SK-N-SH (cell line): ENCODE data around the gene RELN. TPM values are rescaled to one million over a fixed set of nuclear protein-coding genes. Genes with fewer than 3 reads are reported as not detected.

Experiments
- CTCF ChIA-PET: fragments of 300-600, 350-600 bp; formaldehyde crosslinking; extraction: SDS; loops from one replicate; lab custom pipeline; 2021; lab: Yijun Ruan, JAX
- POLR2A ChIA-PET: fragments of 350-600 bp; sonication (Branson Sonifier 250); formaldehyde crosslinking; extraction: SDS; loops from one replicate; lab custom pipeline; 2020; ENCODE audit warnings: antibody characterized with exemption, inconsistent platforms; lab: Yijun Ruan, JAX
- DNase-seq: peaks from one replicate; pipeline ENCODE4 v3.0.0; 2012
- H2AFZ ChIP-seq: fragments of 200-600 bp; sonication (generic); 2 replicates; pipeline ENCODE4 v1.8.1; 2016; ENCODE audit warnings: antibody characterized with exemption, mild to moderate bottlenecking, low read depth
- H3F3A ChIP-seq: fragments of 200-600 bp; sonication (generic); replicated peaks from 2 replicates; pipeline ENCODE3; 2016; ENCODE audit warnings: antibody characterized with exemption, mild to moderate bottlenecking; ENCODE audit not compliant: insufficient read depth
- H3K27ac ChIP-seq, 2 experiments: fragments of 200-500 bp in 1 of 2; fragments of 200-600 bp in 1 of 2; sonication (Bioruptor generic) in 1 of 2; sonication (generic), shearing (Covaris generic) in 1 of 2; 2 replicates each; pipeline versions ENCODE4 v1.5.1 to v1.6.1; 2014 to 2016; ENCODE audit warnings: low read depth in 2 of 2, inconsistent platforms in 1 of 2, low read length in 1 of 2, mild to moderate bottlenecking in 1 of 2, mixed read lengths in 1 of 2
- H3K27me3 ChIP-seq: fragments of 200-600 bp; sonication (generic), shearing (Covaris generic); 2 replicates; pipeline ENCODE4 v1.6.1; 2016; ENCODE audit warnings: mixed run types; ENCODE audit not compliant: insufficient read depth
- H3K36me3 ChIP-seq, 2 experiments: fragments of 200-500 bp in 1 of 2; fragments of 200-600 bp in 1 of 2; sonication (Bioruptor generic) in 1 of 2; sonication (generic) in 1 of 2; replicated peaks in 1 of 2; 2 replicates each; pipeline versions ENCODE3 to v1.5.1; 2014 to 2016; ENCODE audit warnings: low read length in 1 of 2, mild to moderate bottlenecking in 1 of 2; ENCODE audit not compliant: insufficient read depth in 2 of 2, control insufficient read depth in 1 of 2
- H3K4me1 ChIP-seq, 2 experiments: fragments of 200-500 bp in 1 of 2; fragments of 200-600 bp in 1 of 2; sonication (Bioruptor generic) in 1 of 2; sonication (generic), shearing (Covaris generic) in 1 of 2; 2 replicates each; pipeline versions ENCODE4 v1.5.1 to v1.6.1; 2014 to 2016; ENCODE audit warnings: low read depth in 1 of 2, low read length in 1 of 2, mixed run types in 1 of 2; ENCODE audit not compliant: insufficient read depth in 2 of 2, control insufficient read depth in 1 of 2
- H3K4me2 ChIP-seq: fragments of 200-600 bp; sonication (generic), shearing (Covaris generic); 2 replicates; pipeline ENCODE4 v1.6.1; 2017; ENCODE audit warnings: mixed run types
- H3K4me3 ChIP-seq, 2 experiments: fragments of 200-500 bp in 1 of 2; fragments of 200-600 bp in 1 of 2; sonication (Bioruptor generic) in 1 of 2; sonication (generic), shearing (Covaris generic) in 1 of 2; 2 replicates each; pipeline versions ENCODE4 v1.5.1 to v1.8.1; 2014 to 2016; ENCODE audit warnings: low read depth in 2 of 2, inconsistent platforms in 1 of 2, low read length in 1 of 2, mild to moderate bottlenecking in 1 of 2, mixed read lengths in 1 of 2, moderate library complexity in 1 of 2
- H3K79me2 ChIP-seq: fragments of 200-600 bp; sonication (generic); 2 replicates; pipeline ENCODE4 v1.8.1; 2017; ENCODE audit warnings: mild to moderate bottlenecking; ENCODE audit not compliant: insufficient read depth
- H3K9ac ChIP-seq: fragments of 200-600 bp; sonication (generic); 2 replicates; pipeline ENCODE4 v1.6.1; 2017; ENCODE audit warnings: mixed run types
- H3K9me2 ChIP-seq: fragments of 200-600 bp; sonication (generic); 2 replicates; pipeline ENCODE4 v1.6.1; 2017; ENCODE audit warnings: mixed run types
- H3K9me3 ChIP-seq: fragments of 200-600 bp; sonication (generic); 2 replicates; pipeline ENCODE4 v1.6.1; 2017; ENCODE audit warnings: mixed run types, mild to moderate bottlenecking, moderate library complexity
- H4K20me1 ChIP-seq: fragments of 200-600 bp; sonication (generic); 2 replicates; pipeline ENCODE4 v1.6.1; 2017; ENCODE audit warnings: mild to moderate bottlenecking, mixed run types; ENCODE audit not compliant: insufficient read depth
- CTCF ChIP-seq: fragments of 200-600 bp; sonication (generic); IDR thresholded peaks from 2 replicates; pipeline ENCODE4 v1.6.1; 2017; ENCODE audit warnings: antibody characterized with exemption, mild to moderate bottlenecking, moderate library complexity
- ELF1 ChIP-seq: IDR thresholded peaks from 2 replicates; pipeline ENCODE4 v1.4.0; 2012
- EP300 ChIP-seq, 2 experiments: IDR thresholded peaks; 2 replicates each; pipeline versions ENCODE4 v1.4.0 to v1.6.1; 2012; ENCODE audit warnings: borderline replicate concordance in 1 of 2, low read depth in 1 of 2, low read length in 1 of 2
- EZH2phosphoT487 ChIP-seq: fragments of 200-600 bp; sonication (generic); IDR thresholded peaks from 2 replicates; pipeline ENCODE4 v1.6.1; 2017; ENCODE audit warnings: low read depth, mixed run types, mild to moderate bottlenecking, antibody characterized with exemption, moderate library complexity, borderline replicate concordance
- FOSL2 ChIP-seq: IDR thresholded peaks from 2 replicates; pipeline ENCODE4 v1.4.0; 2012; ENCODE audit warnings: low read depth, mild to moderate bottlenecking, moderate library complexity, borderline replicate concordance
- FOXJ3 ChIP-seq: sonication (generic); formaldehyde crosslinking; IDR thresholded peaks from 2 replicates; pipeline ENCODE4 v1.5.1; 2020; ENCODE audit warnings: mild to moderate bottlenecking, missing genetic modification reagents
- GABPA ChIP-seq: IDR thresholded peaks from 2 replicates; pipeline ENCODE4 v1.4.0; 2012; ENCODE audit warnings: low read depth, mild to moderate bottlenecking
- JUND ChIP-seq: IDR thresholded peaks from 2 replicates; pipeline ENCODE4 v1.4.0; 2012
- MAX ChIP-seq: IDR thresholded peaks from 2 replicates; pipeline ENCODE4 v1.4.0; 2012; ENCODE audit warnings: low read depth
- MEF2A ChIP-seq: IDR thresholded peaks from 2 replicates; pipeline ENCODE4 v1.4.0; 2012; ENCODE audit warnings: low read depth, borderline replicate concordance
- MXI1 ChIP-seq: IDR thresholded peaks from 2 replicates; pipeline ENCODE4 v1.6.1; 2012; ENCODE audit warnings: mild to moderate bottlenecking, low read depth, low read length, improper control_type of control experiment
- NFIC ChIP-seq: IDR thresholded peaks from 2 replicates; pipeline ENCODE4 v1.4.0; 2012; ENCODE audit warnings: borderline replicate concordance
- PBX3 ChIP-seq: IDR thresholded peaks from 2 replicates; pipeline ENCODE4; 2012
- POLR2AphosphoS5 ChIP-seq: IDR thresholded peaks from 2 replicates; pipeline ENCODE4 v1.6.1; 2012; ENCODE audit warnings: low read depth, low read length
- RAD21 ChIP-seq: IDR thresholded peaks from 2 replicates; pipeline ENCODE4 v1.6.1; 2012; ENCODE audit warnings: mild to moderate bottlenecking, low read length
- REST ChIP-seq: IDR thresholded peaks from 2 replicates; pipeline ENCODE4 v1.6.1; 2012; ENCODE audit warnings: mild to moderate bottlenecking, low read depth, low read length, moderate library complexity
- TAF1 ChIP-seq: IDR thresholded peaks from 2 replicates; pipeline ENCODE4 v1.6.1; 2012; ENCODE audit warnings: low read depth, mild to moderate bottlenecking, low read length, moderate library complexity, borderline replicate concordance
- TEAD4 ChIP-seq: IDR thresholded peaks from 2 replicates; pipeline ENCODE4 v1.4.0; 2012; ENCODE audit warnings: mild to moderate bottlenecking, borderline replicate concordance; ENCODE audit not compliant: insufficient read depth
- YY1 ChIP-seq: IDR thresholded peaks from 2 replicates; pipeline ENCODE4 v1.4.0; 2012; ENCODE audit warnings: low read depth, mild to moderate bottlenecking
- ZBTB33 ChIP-seq: IDR thresholded peaks from 2 replicates; pipeline ENCODE4 v1.4.0; 2012; ENCODE audit warnings: low read depth, borderline replicate concordance
- WGBS: methylation state at CpG from one replicate; pipeline ENCODE4 v1.1.6; 2017; ENCODE audit warnings: low lambda C conversion rate; 5-methylcytosine and 5-hydroxymethylcytosine counted together
- polyA plus RNA-seq, 3 experiments: library from polyadenylated mRNA; depleted of rRNA; stranded (reverse); fragments of >200 nt; gene quantifications; 2 replicates each; pipeline ENCODE4 v1.2.3, GENCODE V29; 2012

Gene RELN
- polyA plus RNA-seq, 1 of the 3 experiments (the other 2 are of a cell fraction): 0.02 TPM

GRCh38 chr7:103952408-103952807, 37.0 kb downstream of the RELN start:
- Histone ChIP-seq H3K4me1 (no peaks in the 10 kb centered on the region; a peak in 1 of 4 replicates), H3F3A (no peaks in the 10 kb centered on the region), H3K9me3 (no peaks in the 10 kb centered on the region), H2AFZ (no peak overlapping the region), H3K36me3 (no peaks in the 10 kb centered on the region), H3K4me2 (no peak overlapping the region), H3K9ac (no peak overlapping the region), H3K79me2 (no peaks in the 10 kb centered on the region), H3K27me3 (no peaks in the 10 kb centered on the region), H4K20me1 (no peaks in the 10 kb centered on the region), H3K4me3 (no peak overlapping the region), H3K27ac (no peak overlapping the region), H3K9me2 (no peaks in the 10 kb centered on the region)
- CTCF ChIA-PET: interaction anchor here (1.9 kb wide), 1 partner anchor 9 kb away, joined by 6 read pairs; no protein-coding TSS in a partner anchor
- WGBS: 17% methylated on average over 1 of the region's 1 CpG
- POLR2A ChIA-PET: no interaction called here
- no peak for DNase-seq
- TF ChIP-seq CTCF (no peak), TEAD4 (no peak), MAX (no peak), REST (no peak), PBX3 (no peak), ELF1 (no peak), EZH2phosphoT487 (no peak), GABPA (no peak), TAF1 (no peak), JUND (no peak), FOSL2 (no peak), RAD21 (no peak), MXI1 (no peak), ZBTB33 (no peak), MEF2A (no peak), FOXJ3 (no peak), POLR2AphosphoS5 (no peak), YY1 (no peak), EP300 (IDR thresholded peaks at IDR 0.05; ENCODE audit: borderline replicate concordance in 1 of 2, low read depth in 1 of 2, low read length in 1 of 2) (no peak), NFIC (no peak)
